ENCODE data around the gene C3orf52.
A peak's percentile ranks its signal among the peaks of the same experiment; 100 is the strongest.

The C3orf52 gene

GRCh38 chr3:112083239-112083638 lies 3.0 kb upstream of the C3orf52 start:
- no peak for TF ChIP-seq EZH2 (IDR thresholded peaks at IDR 0.05; ENCODE audit: borderline replicate concordance, low read length)
- no peak for TF ChIP-seq CTCF (IDR thresholded peaks at IDR 0.05; ENCODE audit: low read length)
- Histone ChIP-seq H2AFZ (ENCODE audit: low read length) (no peak overlapping the region), H3K4me2 (ENCODE audit: low read length) (no peak overlapping the region), H3K4me3 (ENCODE audit: low read depth, low read length, poor library complexity, severe bottlenecking) (no peak overlapping the region), H3K27ac (ENCODE audit: low read depth, low read length, poor library complexity, severe bottlenecking) (no peak overlapping the region), H3K4me1 (ENCODE audit: insufficient read depth, low read length, severe bottlenecking) (peaks cover 28% of the 10 kb centered on the region), H3K27me3 (ENCODE audit: insufficient read depth, low read length) (no peaks in the 10 kb centered on the region), H3F3A (ENCODE audit: insufficient read depth, low read length) (no peaks in the 10 kb centered on the region), H3K9me2 (ENCODE audit: low read depth, low read length) (no peaks in the 10 kb centered on the region), H4K20me1 (ENCODE audit: insufficient read depth, low read length) (no peaks in the 10 kb centered on the region), H3K9me3 (ENCODE audit: low read length) (no peaks in the 10 kb centered on the region), H3K79me2 (ENCODE audit: insufficient read depth, low read length) (no peaks in the 10 kb centered on the region), H3K36me3 (ENCODE audit: insufficient read depth, low read length) (no peaks in the 10 kb centered on the region), H3K9ac (ENCODE audit: low read length) (no peak overlapping the region)

GRCh38 chr3:112084980-112085705 lies 1.0 kb upstream of the C3orf52 start:
- Histone ChIP-seq H3K9me3 (ENCODE audit: low read length) (no peaks in the 10 kb centered on the region), H4K20me1 (ENCODE audit: insufficient read depth, low read length) (no peaks in the 10 kb centered on the region), H3K27me3 (ENCODE audit: insufficient read depth, low read length) (no peaks in the 10 kb centered on the region), H3K27ac (ENCODE audit: low read depth, low read length, poor library complexity, severe bottlenecking) (no peak overlapping the region), H3K4me1 (ENCODE audit: insufficient read depth, low read length, severe bottlenecking) (peaks cover 36% of the 10 kb centered on the region), H3K4me3 (ENCODE audit: low read depth, low read length, poor library complexity, severe bottlenecking) (peak overlapping the region; percentile 66), H3K79me2 (ENCODE audit: insufficient read depth, low read length) (no peaks in the 10 kb centered on the region), H3K9me2 (ENCODE audit: low read depth, low read length) (no peaks in the 10 kb centered on the region), H3K9ac (ENCODE audit: low read length) (no peak overlapping the region; the same call in 1 of the 2 replicates), H2AFZ (ENCODE audit: low read length) (no peak overlapping the region), H3F3A (ENCODE audit: insufficient read depth, low read length) (no peaks in the 10 kb centered on the region), H3K36me3 (ENCODE audit: insufficient read depth, low read length) (no peaks in the 10 kb centered on the region), H3K4me2 (ENCODE audit: low read length) (peak overlapping the region; percentile 73)
- TF ChIP-seq EZH2 (IDR thresholded peaks at IDR 0.05; ENCODE audit: borderline replicate concordance, low read length), result no peak
- TF ChIP-seq CTCF (IDR thresholded peaks at IDR 0.05; ENCODE audit: low read length), result no peak

- no peak overlapping the region for H2AFZ ChIP-seq (ENCODE audit: low read length)
Measured at GRCh38 chr3:112085735-112086075, 484 bp upstream of the C3orf52 start.

More at GRCh38 chr3:112085735-112086075, 484 bp upstream of the C3orf52 start:
- Histone ChIP-seq H4K20me1 (ENCODE audit: insufficient read depth, low read length) (no peaks in the 10 kb centered on the region), H3K9me2 (ENCODE audit: low read depth, low read length) (no peaks in the 10 kb centered on the region), H3F3A (ENCODE audit: insufficient read depth, low read length) (no peaks in the 10 kb centered on the region), H3K27ac (ENCODE audit: low read depth, low read length, poor library complexity, severe bottlenecking) (no peak overlapping the region), H3K4me3 (ENCODE audit: low read depth, low read length, poor library complexity, severe bottlenecking) (peak overlapping the region; percentile 66), H3K4me1 (ENCODE audit: insufficient read depth, low read length, severe bottlenecking) (peaks cover 41% of the 10 kb centered on the region), H3K4me2 (ENCODE audit: low read length) (peak overlapping the region; percentile 73), H3K9me3 (ENCODE audit: low read length) (no peaks in the 10 kb centered on the region), H3K79me2 (ENCODE audit: insufficient read depth, low read length) (no peaks in the 10 kb centered on the region), H3K36me3 (ENCODE audit: insufficient read depth, low read length) (no peaks in the 10 kb centered on the region), H3K27me3 (ENCODE audit: insufficient read depth, low read length) (no peaks in the 10 kb centered on the region), H3K9ac (ENCODE audit: low read length) (peak overlapping the region; percentile 61)
- TF ChIP-seq CTCF (IDR thresholded peaks at IDR 0.05; ENCODE audit: low read length) (no peak), EZH2 (IDR thresholded peaks at IDR 0.05; ENCODE audit: borderline replicate concordance, low read length) (no peak)

All from OCI-LY1 (cell line).